Hematopoietic multipotent progenitor cell (in vitro differentiated cells): ENCODE data around the gene CD40. TPM values are rescaled to one million over a fixed set of nuclear protein-coding genes. Genes with fewer than 3 reads are reported as not detected.

Source experiments
- DNase-seq, 3 donors: peaks; one replicate each; pipeline ENCODE4 v3.0.0-alpha.2; 2011 to 2015; ENCODE audit warnings: low read depth in 2 of 3, low spot score in 2 of 3
- total RNA-seq: library from RNA; depleted of rRNA; stranded (reverse); fragments of >200 nt; gene quantifications from one replicate; pipeline ENCODE4 v1.2.3, GENCODE V29; 2012

CD40 gene
- total RNA-seq: 4.6 TPM

DNA sequence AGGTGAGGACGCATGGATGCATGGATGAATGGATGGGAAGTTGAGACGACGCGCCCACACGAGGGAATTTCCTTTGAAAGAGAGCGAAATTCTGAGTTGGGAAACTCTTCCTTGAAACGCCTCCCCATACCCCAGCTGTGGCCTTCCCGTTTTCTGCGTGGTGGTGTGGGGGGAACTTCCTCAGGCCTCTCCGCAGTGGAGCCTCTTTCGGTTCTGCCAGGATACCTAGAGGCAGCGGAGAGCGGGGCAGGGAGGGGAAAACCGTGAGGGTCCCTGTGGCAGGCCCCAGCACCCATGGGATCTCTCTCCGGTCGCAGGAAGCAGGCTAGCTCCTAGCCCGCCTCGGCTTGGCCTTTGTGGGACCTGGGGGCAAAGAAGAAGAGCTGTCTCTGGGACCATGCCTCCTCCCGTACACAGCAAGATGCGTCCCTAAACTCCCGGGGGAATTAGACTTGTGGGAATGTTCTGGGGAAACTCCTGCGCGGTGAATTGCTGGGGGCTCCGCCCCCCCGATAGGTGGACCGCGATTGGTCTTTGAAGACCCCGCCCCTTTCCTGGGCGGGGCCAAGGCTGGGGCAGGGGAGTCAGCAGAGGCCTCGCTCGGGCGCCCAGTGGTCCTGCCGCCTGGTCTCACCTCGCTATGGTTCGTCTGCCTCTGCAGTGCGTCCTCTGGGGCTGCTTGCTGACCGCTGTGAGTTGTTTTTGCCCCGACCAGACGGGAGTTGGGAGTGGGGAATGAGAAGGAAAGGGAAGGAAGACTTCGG is at the start of gene CD40:
TSS of gene CD40 (plus strand) at position 611 of the 764 bp plus-strand sequence. CDS start at position 641, 30 bp downstream.
- peak; percentile 34 to 81 (median 80) for DNase-seq

DNA sequence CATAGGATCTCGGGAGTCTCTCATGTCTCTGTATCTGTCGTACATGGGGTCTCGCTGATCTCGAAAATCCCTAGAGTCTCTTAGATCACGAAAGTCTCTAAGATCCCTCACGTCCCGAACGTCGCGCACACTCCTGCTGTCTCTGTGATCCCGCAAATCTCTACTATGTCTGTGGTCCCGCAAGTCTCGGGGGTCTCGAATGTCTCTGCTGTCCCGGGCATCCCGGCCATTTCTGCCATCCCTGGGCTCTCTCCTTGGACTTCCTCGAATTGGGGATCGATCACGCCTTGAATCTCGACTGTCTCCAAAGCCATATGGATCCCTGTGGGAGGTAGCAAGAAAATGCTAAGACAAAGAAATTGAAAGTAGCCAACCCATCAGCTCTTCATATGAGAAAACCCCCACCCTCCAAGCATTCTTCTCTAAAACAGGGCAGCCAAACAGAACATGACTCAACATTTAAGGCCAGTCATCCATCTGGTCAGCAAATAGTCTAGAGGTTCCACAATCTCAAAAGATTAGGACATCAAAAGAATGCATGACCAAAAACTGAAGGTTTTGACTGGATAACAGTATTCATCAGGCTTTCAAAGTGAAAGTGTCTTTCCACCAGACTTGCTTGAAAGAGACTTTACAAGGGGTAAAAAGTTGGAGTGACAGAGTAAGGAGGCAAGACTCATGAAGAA is 47.8 kb upstream of the CD40 start:
- DNase-seq: no peak

DNA sequence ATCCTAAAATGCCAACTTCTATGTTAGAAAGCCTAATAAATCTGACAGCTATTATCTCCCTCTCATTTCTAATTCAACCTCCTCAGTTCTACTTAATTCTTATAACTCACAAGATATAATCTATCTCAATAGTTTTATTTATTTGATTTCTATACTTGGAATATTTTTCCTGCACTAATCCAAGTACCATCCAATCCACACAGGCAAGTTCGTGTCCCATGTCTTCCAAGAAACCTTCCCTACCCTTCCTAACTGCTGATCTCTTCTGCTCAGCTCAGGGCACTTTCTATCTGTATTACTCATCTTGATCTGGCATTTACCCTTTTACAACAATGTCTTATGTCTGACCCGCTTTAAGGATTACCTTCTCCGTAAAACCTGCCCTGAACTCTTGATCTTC is 46.5 kb upstream of the CD40 start:
- no peak for DNase-seq

DNA sequence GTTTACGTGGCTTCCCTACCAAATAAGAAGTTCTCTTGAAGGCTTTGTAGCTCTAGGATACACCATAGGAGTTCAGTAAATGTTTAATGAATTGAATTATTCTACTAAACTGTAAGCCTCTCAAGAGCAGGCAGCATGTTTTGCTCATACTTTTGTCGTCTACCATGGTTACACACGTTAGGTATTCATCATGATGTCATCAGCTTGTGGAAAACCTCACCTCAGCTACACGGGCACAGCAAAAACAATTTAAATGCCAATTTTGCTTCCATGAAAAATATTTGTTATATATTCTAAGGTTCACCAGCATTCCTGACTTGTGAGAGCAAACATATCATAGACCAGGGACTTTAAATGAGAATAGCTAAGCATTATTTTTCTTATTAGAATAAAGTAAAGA is 45.1 kb upstream of the CD40 start:
- no peak for DNase-seq

DNA sequence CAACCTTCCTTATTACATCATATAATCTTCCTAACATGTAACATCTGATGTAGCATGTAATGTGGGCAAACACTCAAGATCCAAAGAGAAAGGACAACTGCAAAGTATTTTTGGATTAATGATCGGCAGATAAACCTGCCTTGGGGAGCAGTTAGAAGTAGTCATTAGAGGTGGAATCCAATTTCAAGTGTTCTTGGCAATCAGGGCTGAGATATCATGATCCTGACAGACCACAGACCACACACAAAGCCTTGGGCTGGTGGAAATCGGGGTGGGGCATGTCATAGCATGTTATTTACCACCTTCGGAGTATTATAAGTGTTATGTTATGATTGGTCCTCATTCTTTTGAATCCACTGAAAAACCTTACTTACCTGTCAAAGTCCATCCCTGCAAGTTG is 44.7 kb upstream of the CD40 start:
- no peak for DNase-seq

DNA sequence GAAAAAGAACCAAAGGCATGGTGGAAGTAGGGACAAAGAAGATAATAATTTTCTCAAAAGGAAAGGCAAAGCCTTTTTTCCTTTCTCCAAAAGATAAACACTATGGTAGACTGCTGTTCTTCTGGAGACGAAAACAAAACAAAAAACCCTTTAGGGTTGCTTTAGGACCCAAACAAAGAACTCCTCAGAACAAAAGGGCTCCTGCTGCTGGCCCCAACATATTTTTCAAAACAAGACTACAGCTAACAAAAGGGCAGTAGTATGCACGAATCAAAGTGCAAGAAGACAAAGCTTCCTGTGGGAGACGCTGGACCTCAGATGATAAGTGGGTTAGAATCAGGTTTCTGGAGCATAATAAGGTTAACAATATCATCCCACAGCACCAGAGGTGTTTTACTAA is 44.1 kb upstream of the CD40 start:
- DNase-seq: no peak

DNA sequence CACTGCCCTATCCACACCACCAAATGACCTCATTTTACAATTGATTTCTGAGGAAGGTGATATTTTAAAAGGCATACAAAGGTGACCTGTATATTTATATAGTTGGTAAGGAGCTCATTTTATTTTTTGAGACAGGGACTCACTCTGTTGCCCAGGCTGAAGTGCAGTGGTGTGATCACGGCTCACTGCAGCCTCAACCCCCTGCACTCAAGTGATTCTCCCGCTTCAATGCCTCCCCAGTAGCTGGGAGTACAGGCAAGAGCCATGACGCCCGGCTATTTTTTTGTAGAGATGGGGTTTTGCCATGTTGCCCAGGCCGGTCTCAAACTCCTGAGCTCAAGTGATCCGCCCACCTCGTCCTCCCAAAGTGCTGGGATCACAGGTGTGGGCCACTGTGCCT is 41.3 kb upstream of the CD40 start:
- DNase-seq: no peak

DNA sequence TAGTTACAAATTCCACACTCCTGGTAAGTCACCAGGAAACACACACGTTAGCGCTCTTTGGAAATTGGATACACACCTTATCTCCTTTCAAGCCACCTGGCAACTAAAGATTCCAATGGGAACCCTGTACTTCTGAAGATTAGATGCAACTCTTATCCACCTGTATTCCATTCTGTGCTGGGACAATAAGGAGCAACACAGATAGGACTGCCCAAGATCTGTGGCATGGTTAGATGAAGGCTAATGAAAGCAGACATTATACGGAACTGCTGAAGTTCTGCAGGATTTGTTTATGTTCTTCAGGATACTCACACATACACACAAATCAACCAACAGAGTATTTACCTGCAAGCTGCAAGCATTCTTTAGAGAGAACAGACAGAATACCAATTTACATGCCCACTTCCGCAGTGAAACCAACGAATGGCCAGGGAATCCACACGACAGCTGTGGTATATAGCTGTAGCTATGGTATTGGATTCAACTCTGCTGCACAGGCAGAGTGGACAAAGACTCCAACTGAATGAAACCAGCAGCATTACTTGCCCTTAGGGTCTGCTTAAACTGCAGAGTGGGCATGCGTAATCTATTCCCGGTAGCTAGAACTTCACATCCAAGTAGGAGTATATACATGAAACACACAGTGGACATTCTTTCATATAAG is 40.3 kb upstream of the CD40 start:
- DNase-seq: no peak

DNA sequence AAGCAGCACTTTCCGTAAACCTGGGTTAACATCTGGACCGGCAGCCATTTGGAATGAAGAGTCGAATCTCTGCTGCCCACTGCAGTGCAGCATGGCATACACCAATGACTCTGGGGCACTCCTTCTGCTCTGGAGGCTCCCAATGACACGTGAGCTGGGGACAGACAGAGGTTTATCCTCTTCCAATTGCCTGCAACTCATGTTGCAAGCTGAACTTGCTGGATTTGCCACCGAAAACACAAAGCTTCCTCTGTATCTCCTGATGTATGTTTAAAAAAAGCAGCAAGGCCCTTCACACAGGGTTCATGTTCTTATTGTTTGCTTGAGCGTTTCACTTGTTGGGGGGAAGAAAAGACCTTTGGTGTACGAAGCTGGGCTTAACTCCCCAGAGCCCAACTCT is 39.2 kb upstream of the CD40 start:
- DNase-seq: no peak

DNA sequence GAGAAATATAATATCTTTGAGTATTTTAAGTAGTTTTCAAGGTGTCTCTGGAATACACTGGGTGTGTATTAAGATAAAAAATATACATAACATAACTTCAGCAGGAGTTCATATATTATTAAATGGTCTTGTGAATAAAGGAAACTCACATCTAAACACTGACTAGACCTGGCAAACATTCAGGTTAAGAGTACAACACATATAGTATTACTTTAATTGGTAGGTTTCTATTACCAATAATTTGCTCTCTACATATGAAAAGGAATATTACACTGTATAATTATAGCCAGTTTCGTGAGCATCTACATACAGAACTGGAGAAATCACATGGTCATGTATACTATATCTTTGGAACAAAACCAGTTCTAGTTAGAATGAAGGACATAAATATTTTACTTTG is 37.0 kb upstream of the CD40 start:
- DNase-seq: no peak

DNA sequence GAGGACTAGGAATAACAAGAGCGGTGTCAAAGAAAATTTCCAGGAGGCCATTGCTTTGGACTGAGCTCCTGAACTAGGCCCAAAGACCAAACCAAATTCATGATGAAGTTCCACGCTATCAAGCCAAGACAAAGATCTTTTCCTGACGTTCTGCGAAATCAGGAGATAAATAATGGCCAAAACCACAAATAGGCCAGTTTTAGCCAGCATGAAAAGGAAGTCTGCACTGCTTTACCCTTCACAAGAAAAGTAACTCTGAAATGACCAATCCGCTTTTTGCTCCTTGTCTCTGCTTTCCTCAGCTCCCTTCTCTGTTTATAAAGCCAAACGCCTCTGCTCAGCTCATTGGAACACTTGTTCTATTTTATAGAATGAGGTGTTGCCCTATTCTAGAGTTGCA is 35.0 kb upstream of the CD40 start:
- DNase-seq: no peak

DNA sequence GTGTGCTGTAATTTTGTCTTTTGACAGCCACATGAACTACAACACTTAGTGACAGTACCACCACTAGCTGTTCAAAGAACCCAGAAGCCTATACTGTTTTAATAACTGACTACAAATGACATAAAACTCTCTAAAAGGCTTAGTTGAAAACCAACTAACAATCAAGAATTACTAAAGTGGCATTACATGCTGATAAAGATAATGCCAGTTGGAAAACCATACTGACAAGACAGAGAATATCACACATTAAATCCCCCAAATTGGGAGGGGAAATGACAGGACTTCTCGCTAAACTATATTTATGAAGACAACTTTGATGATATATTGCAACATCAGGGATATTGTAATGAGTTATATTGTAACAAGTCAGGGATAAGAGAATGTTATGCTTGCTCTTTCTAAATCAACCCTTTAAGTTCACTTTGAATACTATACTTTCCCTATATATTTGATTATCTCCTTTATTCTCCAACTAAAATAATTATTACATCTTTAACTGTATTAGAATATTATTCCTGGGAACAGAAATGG is 34.5 kb upstream of the CD40 start:
- DNase-seq: no peak

DNA sequence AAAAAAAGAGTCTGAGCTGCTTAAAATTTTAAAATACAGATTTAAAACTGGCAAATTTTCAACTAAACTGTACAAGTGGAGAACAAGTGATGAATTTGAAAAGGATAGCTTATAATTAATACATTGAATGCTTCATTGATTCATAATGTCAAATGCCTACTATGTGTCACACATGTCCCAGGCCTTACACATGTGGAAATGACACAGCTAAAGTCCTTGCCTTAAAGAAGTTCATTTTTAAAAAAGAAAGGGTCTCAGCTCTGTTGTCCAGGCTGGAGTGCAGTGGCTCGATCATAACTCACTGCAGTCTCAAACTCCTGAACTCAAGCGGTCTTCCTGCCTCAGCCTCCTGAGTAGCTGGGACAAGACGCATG is 33.3 kb upstream of the CD40 start:
- no peak for DNase-seq

DNA sequence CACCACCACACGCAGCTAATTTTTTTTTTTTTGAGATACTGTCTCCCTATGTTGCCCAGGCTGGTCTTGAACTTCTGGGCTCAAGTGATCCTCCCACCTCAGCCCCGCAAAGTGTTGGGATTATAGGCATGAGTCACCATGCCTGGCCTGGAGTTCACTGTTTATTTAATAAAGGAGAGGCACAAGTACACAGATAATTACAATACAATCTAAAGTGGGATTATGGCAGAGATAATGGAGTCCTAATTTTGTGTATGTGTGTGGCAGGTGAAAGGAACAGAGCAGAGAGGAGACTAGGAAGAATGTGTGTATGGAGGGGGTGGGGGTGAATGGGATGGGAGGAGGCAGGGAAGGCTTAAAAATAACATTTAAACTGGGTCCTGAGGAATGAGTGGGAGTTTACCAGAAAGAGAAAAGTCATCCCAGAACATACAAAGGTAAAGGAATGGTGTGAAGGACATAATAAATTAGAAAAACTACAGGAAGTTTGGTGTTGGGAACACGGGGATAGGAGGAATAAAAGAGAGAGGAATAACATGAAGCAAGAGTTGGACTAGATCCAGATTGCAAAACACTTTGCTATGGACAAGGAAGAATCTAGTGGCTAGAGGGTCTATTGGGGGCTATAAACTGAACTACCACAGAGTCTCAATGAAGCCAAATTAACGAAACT is 32.8 kb upstream of the CD40 start:
- DNase-seq: no peak

DNA sequence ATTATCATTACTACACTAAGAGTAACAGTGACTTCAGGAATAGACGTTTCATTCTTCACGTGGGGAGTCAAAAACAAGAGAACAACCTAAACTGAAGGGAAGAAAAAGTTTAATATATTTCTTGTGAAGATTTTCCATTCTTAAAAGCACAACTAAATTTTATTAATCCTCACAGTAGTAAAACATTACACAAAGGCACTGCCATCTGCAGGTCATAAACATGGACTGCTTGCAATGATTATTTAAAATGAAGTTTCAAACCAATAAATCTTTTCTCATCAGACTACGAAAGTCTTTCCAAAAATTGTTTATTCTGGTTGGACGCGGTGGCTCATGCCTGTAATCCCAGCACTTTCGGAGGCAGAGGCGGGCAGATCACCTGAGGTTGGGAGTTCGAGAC is 31.0 kb upstream of the CD40 start:
- peak in 1 of 3 donors; percentile 48 for DNase-seq

DNA sequence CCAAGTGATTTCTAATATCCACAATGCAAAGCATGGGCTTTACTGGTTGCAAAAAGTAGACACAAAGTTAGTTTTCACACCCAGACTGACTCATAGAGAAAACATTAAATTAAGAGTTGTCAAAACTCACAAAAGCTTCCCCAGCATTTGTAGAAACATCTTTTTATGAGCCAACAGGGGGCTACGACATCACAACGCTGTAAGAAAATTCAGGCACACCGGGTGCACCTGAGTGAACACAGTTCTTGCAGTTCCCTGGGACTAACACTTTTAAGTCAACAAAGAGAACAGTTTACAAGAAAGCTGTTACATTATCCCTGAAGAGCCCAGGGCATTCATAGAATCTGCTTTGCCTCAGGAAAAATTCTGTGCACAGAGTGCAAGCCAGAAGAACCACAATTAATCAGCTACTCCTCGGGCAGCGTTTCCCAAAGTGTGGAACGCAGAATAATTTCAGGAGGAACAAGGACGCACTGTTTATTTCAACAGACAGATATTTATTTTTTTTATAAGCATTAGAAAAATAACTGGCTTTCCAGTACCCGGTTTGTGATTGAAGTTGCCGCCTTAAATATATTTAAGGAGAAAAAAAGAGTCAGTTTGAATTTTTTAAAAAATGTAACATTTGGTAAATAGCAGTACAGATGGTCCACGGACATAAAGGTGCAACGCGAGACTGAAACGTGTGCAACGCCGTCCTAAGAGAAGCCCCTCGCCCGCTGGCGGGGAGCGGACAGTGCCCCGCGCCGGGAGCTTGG is 29.5 kb upstream of the CD40 start:
- peak in 1 of 3 donors; percentile 31 for DNase-seq

DNA sequence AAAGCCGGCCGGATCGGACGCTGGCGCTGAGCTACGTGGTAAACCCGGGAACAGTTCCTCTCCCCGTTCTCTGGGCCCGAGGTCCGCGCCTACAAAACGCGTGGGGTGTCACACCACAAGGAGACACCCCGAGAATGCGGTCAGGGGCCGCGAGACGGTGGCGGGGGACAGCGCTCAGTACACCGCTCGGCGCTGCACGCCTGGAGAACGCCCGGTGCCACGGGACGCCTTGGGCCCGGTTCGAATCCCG is 29.0 kb upstream of the CD40 start:
- DNase-seq: no peak

DNA sequence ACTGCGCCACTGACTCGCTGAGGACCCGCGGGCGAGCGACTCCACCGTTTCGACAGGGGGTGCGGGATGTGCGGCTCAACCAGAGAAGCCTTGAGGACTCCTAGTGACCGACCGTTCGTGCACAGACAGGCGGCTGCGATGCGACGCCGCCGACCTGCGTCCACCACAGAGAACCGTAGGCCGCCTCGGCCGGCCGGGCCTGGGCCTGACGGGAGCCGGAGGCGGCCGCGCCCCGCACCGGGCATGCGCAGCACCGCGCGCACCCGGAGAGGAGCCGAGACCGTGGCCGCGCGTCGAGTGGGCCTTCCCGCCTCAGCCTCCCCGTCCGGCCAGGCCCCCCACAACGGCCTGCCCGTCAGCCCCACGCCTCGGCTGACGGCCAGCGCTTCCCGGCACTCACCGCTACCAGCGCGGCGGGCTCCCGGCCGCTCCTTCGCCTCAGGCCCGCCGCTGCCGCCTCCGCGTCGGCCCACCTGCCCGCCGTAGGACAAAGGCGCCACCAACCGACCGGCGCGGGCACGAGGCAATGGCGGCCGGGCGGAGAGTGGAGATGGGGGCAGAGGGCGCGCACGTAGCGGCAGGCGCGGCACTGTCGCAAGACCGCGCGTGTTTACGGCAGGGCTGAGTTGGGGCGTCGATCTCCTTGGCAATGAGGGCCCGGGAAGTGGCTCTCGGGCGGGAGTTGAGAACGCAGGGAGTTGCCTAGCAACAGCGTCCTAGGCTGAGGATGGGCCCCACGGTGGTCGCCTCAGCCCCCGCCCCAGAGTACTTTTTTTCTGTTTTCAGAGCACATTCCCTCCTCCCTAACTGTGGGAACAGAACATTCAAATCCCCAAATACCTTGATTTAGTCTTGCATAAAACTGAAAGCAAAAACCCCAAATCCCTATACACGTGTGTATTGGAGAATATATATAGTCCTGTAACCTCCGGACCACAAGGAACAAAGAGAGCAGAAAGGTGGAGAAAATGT is 28.4 kb upstream of the CD40 start, which contains the start of gene NCOA5:
TSS of gene NCOA5 (minus strand) at position 546 of the 972 bp plus-strand sequence. CDS start 10,538 bp downstream, outside the sequence.
- DNase-seq: peak; percentile 79 to 94 (median 94)
